GM12864 (cell line): ENCODE data around the gene GRWD1.

Source experiments
- DNase-seq: peaks from one replicate; pipeline ENCODE4 v3.0.0-alpha.2; 2011; ENCODE audit warnings: low read depth
- H3K4me3 ChIP-seq: 2 replicates; pipeline ENCODE4 v1.5.1; 2011; ENCODE audit warnings: mild to moderate bottlenecking, low read depth, low read length, control low read depth
- TF ChIP-seq, protein P1 (sequence below): IDR thresholded peaks from 2 replicates; pipeline ENCODE4 v1.5.1; 2011; ENCODE audit warnings: low read depth, mild to moderate bottlenecking, moderate library complexity, low read length, control low read depth, inconsistent platforms; ENCODE audit errors: missing control alignments

GRWD1 gene

DNA sequence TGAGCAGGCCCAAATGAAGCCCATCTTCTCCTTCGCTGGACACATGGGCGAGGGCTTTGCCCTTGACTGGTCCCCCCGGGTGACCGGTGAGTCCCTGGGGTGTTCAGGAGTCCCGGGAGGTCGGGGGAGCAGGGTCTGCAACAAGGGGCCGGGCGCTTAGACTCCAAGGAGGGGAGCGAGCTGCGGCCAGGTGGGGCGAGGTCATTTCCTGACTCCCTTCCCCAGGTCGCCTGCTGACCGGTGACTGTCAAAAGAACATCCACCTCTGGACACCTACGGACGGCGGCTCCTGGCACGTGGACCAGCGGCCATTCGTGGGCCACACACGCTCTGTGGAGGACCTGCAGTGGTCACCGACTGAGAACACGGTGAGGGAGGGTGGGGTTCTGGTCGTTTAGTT, 4.7 kb downstream of the GRWD1 start:
- no peak overlapping the region for H3K4me3 ChIP-seq
- DNase-seq = no peak
- TF ChIP-seq, protein P1, sequence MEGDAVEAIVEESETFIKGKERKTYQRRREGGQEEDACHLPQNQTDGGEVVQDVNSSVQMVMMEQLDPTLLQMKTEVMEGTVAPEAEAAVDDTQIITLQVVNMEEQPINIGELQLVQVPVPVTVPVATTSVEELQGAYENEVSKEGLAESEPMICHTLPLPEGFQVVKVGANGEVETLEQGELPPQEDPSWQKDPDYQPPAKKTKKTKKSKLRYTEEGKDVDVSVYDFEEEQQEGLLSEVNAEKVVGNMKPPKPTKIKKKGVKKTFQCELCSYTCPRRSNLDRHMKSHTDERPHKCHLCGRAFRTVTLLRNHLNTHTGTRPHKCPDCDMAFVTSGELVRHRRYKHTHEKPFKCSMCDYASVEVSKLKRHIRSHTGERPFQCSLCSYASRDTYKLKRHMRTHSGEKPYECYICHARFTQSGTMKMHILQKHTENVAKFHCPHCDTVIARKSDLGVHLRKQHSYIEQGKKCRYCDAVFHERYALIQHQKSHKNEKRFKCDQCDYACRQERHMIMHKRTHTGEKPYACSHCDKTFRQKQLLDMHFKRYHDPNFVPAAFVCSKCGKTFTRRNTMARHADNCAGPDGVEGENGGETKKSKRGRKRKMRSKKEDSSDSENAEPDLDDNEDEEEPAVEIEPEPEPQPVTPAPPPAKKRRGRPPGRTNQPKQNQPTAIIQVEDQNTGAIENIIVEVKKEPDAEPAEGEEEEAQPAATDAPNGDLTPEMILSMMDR = no peak

DNA sequence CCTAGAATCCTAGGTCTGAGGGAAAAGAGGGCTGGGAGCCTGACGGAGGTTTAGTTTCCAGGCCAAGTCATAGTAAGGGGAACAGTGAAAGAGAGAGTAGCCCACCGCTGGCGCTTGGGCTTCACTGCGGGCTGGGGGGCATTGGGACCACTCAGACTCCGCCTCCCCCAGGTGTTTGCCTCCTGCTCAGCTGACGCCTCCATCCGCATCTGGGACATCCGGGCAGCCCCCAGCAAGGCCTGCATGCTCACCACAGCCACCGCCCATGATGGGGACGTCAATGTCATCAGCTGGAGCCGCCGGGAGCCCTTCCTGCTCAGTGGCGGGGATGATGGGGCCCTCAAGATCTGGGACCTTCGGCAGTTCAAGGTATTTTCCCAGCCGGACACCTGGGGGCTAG, 5.1 kb downstream of the GRWD1 start:
- no peak for DNase-seq
- no peak overlapping the region for H3K4me3 ChIP-seq
- TF ChIP-seq, protein P1 = no peak

DNA sequence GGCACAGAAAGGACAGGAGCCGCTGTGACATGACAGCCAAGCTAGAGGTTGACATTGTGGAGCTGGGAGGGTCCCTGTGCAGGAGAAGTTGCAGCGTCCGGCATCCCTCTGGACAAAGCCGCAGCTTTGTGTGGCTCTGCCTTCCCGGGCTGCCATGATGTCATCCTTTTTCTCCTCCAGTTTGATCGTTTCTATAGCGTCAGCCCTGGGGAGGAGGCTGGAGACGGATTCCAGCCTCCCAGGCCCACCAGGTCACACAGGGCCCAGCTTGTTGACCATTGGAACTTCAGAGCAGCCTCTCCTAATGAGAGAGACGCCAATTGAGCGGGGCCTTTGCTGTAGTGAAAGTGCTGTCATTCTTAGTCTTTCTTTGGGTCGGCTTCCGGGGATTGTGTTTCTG, 5.8 kb downstream of the GRWD1 start:
- TF ChIP-seq, protein P1 = no peak

DNA sequence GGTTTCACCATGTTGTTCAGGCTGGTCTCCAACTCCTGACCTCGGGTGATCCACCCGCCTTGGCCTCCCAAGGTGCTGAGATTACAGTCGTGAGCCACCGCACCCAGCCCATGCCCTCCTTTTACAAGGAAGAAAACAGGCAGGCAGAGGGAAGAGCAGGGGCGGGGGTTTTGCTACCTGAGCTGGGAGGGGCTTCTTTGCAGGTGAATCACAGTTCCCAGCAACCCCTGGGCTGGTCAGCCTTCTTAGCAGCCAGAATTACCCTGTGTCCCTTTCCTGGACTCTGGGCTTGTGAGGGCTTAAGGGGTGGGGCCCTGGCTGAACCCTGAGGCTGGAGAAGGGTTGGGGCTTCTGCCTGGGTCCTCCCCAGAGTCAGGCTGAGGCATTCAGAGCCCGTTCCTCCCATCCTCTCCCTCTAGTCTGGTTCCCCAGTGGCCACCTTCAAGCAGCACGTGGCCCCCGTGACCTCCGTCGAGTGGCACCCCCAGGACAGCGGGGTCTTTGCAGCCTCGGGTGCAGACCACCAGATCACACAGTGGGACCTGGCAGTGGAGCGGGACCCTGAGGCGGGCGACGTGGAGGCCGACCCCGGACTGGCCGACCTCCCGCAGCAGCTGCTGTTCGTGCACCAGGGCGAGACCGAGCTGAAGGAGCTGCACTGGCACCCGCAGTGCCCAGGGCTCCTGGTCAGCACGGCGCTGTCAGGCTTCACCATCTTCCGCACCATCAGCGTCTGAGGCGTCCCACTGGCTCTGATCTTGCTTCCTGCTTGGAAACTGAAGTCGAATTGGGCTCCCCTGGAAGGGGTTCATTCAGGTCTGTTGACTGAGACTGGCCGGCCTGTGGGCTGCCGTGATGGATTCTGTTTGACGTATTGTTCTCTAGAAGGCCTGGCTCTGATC, 6.8 kb downstream of the GRWD1 start:
- DNase-seq = no peak
- TF ChIP-seq, protein P1 = no peak
- H3K4me3 ChIP-seq = no peak overlapping the region

More for the DNA sequence above, 5.8 kb downstream of the GRWD1 start:
- H3K4me3 ChIP-seq = no peak overlapping the region
- no peak for DNase-seq

DNA sequence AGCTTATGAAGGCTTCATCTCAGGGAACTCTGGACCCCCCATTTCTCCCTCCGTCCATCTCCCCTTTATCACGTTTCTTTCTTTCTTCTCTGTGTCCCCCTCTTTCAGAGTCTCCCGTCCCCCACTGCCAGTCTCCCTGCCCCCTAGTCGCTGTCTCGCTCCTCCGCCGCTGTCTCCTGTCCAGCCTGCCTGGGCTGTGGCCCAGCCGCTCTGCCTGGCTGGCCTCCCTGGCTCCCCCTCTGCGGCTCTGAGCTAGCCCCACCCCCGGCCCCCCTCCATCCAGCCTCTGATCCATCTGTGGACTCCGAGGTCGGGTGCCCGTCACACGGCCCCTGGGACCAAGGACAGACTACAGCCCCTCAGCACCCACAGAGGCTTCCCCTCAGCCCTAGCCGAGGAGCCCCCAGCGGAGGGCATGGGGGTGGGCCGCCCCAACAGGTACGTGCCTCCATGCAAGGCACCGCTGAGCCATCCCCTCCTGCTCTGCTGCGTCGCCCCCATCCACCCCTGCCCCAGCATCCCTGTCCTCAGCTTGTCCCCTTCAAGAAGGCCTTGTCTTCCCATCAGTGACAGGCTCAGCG, 8.5 kb downstream of the GRWD1 start:
- TF ChIP-seq, protein P1 = no peak
- no peak overlapping the region for H3K4me3 ChIP-seq

DNA sequence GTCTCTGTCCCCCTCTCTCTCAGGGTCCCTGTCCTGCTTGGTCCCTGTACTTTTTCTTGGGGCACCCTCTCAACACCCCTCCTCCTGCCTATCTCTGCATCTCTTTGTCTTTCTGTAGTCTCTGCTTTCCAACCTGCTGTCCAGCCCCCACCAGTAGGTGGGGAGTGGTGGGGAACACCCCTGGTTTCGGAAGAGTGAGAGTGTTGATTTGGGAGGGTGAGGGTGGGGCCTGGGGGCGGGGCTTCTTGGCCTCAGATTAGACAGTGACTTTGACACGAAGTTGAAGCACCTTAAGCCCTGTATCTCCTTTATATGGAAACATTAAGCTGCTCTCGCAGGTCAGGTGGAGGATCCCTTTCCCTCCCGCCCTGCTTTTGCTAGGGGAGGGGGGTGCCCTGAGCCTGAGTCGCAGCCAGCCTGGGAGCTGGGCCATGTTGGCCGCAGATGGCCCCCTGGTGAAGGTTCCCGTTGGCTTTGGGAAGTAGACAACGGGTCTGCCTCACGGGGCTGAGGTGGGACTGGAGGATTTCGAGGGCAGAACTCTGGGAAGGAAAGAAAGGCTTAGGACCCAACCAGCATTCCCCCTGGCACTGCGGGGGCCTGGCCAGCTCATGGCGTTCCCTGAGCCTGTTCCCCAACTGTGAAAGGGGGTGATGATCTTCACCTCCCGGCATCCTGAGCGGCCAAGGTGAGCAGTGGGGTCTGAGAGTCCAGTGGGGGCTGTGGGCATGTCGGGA, 9.6 kb downstream of the GRWD1 start, which contains the start of gene KCNJ14:
Gene KCNJ14, plus strand, starts transcription at position 404 of the 737 bp plus-strand sequence. CDS start 6,151 bp downstream, outside the sequence.
- no peak within 1 kb of the TSS for H3K4me3 ChIP-seq

More for the DNA sequence above, 8.5 kb downstream of the GRWD1 start:
- no peak for DNase-seq

More for the DNA sequence above, 9.6 kb downstream of the GRWD1 start, which contains the start of gene KCNJ14:
- no peak for DNase-seq
- TF ChIP-seq, protein P1 = no peak
